ENCODE data around the gene ULK3. TPM values are rescaled to one million over a fixed set of nuclear protein-coding genes. Genes with fewer than 3 reads are reported as not detected.

Gene ULK3
- total and polyA plus RNA-seq, 10 of the 15 experiments (the other 5 are each of a cell fraction or from before 2014, with no cell fraction given): 0.64 to 38.8 (median 27.1) TPM

- RAD21 ChIA-PET (ENCODE audit: unreplicated experiment): no interaction called here
- intact Hi-C loops (cut with micrococcal nuclease; ENCODE audit: unreplicated experiment): no loop called here
- Histone ChIP-seq H4K20me1 (ENCODE audit: control insufficient read depth, insufficient read depth) (no peaks in the 10 kb centered on the region), H3K4me3 (no peak overlapping the region), H3K27me3 (replicated peaks in 1 of 2; ENCODE audit: control insufficient read depth in 2 of 2, insufficient read depth in 2 of 2, low read length in 1 of 2) (peaks cover 0 to 15% of the 10 kb centered on the region in 2 experiments; a peak in 3 of 4 replicates), H3K4me2 (ENCODE audit: control insufficient read depth, insufficient read depth) (no peak overlapping the region), H3K36me3 (ENCODE audit: control insufficient read depth in 2 of 2, insufficient read depth in 2 of 2, low read length in 1 of 2) (no peaks in the 10 kb centered on the region), H3K27ac (ENCODE audit: control insufficient read depth, insufficient read depth) (no peak overlapping the region), H3K9ac (ENCODE audit: control insufficient read depth, insufficient read depth, low read length) (no peak overlapping the region), H3K9me3 (replicated peaks; ENCODE audit: control insufficient read depth, insufficient read depth, low read length) (no peaks in the 10 kb centered on the region), H3K4me1 (ENCODE audit: control insufficient read depth, insufficient read depth, low read length) (peaks cover 16% of the 10 kb centered on the region), H2AFZ (ENCODE audit: control insufficient read depth, low read depth, low read length) (no peak overlapping the region), H3K79me2 (ENCODE audit: control insufficient read depth, insufficient read depth, low read length) (no peaks in the 10 kb centered on the region)
- FAIRE-seq: no peak
- WGBS (ENCODE audit: insufficient coverage, insufficient replicate concordance, low lambda C conversion rate, missing lambda C conversion rate): 17% methylated on average over 6 of the region's 6 CpGs
- POLR2A ChIA-PET: no interaction called here
- CTCF ChIA-PET: interaction anchor here (0.6 to 3.0 kb wide), 4 partner anchors 23 to 77 kb away, joined by 3 to 14 read pairs (median 3); no protein-coding TSS in a partner anchor
- no peak for DNase-seq (ENCODE audit: low read depth, low spot score)
- no peak for ATAC-seq
- BruUV-seq (replicated peaks): no TSS peak
- in situ Hi-C loops (cut with MboI): no loop called here
- SMC1A ChIA-PET (ENCODE audit: uncharacterized antibody, unreplicated experiment): interaction anchor here (0.8 to 1.3 kb wide), 2 partner anchors 18 to 54 kb away, joined by 3 read pairs; no protein-coding TSS in a partner anchor
- TF ChIP-seq SKIL (IDR thresholded peaks at IDR 0.05; ENCODE audit: low read depth, poor library complexity, severe bottlenecking): no peak
- TF ChIP-seq LARP7 (IDR thresholded peaks at IDR 0.05): no peak
- no peak for TF ChIP-seq FOXM1 (IDR thresholded peaks at IDR 0.05; ENCODE audit: low read depth, low read length)
- TF ChIP-seq ZNF207 (IDR thresholded peaks at IDR 0.05; ENCODE audit: borderline replicate concordance): no peak
- no peak for TF ChIP-seq CHD1 (IDR thresholded peaks at IDR 0.05; ENCODE audit: low read depth, low read length)
- TF ChIP-seq, protein P1, sequence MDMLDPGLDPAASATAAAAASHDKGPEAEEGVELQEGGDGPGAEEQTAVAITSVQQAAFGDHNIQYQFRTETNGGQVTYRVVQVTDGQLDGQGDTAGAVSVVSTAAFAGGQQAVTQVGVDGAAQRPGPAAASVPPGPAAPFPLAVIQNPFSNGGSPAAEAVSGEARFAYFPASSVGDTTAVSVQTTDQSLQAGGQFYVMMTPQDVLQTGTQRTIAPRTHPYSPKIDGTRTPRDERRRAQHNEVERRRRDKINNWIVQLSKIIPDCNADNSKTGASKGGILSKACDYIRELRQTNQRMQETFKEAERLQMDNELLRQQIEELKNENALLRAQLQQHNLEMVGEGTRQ (IDR thresholded peaks at IDR 0.05; ENCODE audit: borderline replicate concordance, low read depth, low read length): no peak
- TF ChIP-seq POLR2AphosphoS2 (IDR thresholded peaks at IDR 0.05; ENCODE audit: low read depth, low read length): no peak
- no peak for TF ChIP-seq E2F8 (IDR thresholded peaks at IDR 0.05; ENCODE audit: low read depth, partially characterized antibody)
Measured at GRCh38 chr15:74823324-74823723, 19.6 kb downstream of the ULK3 start.

Measured in GM12878 (cell line).